H7 (cell line): Measurements from ENCODE around the gene PRRC2B. TPM values are rescaled to one million over a fixed set of nuclear protein-coding genes. Genes with fewer than 3 reads are reported as not detected.
A peak's percentile ranks its signal among the peaks of the same experiment; 100 is the strongest.

Experiments used
- DNase-seq: peaks from one replicate; pipeline ENCODE4 v3.0.0; 2012
- H3K27me3 ChIP-seq: 2 replicates; pipeline ENCODE4 v1.6.0; 2011; ENCODE audit warnings: mild to moderate bottlenecking, low read length; ENCODE audit not compliant: control insufficient read depth, insufficient read depth
- H3K36me3 ChIP-seq: replicated peaks from 2 replicates; pipeline ENCODE4 v1.5.1; 2011; ENCODE audit warnings: low read length; ENCODE audit not compliant: control insufficient read depth, insufficient read depth
- H3K4me3 ChIP-seq: 2 replicates; pipeline ENCODE4 v1.5.1; 2011; ENCODE audit warnings: low read depth, mild to moderate bottlenecking, control low read depth, low read length, moderate library complexity; ENCODE audit not compliant: insufficient read depth
- total RNA-seq: library from RNA; depleted of rRNA; stranded (reverse); fragments of >200 nt; shearing (Covaris generic); gene quantifications from 2 replicates; pipeline ENCODE4 v1.2.3, GENCODE V29; 2014

PRRC2B gene
- total RNA-seq, 1 experiment from 2014 or later, result 77.4 TPM

GRCh38 chr9:131518553-131518952, 124.7 kb downstream of the PRRC2B start:
- Histone ChIP-seq H3K27me3 (no peaks in the 10 kb centered on the region), H3K36me3 (peaks cover 44% of the 10 kb centered on the region), H3K4me3 (no peak overlapping the region)
- peak; percentile 47 for DNase-seq

- peaks cover 42% of the 10 kb centered on the region for H3K36me3 ChIP-seq
- DNase-seq, result peak; percentile 42
- no peaks in the 10 kb centered on the region for H3K27me3 ChIP-seq
- no peak overlapping the region for H3K4me3 ChIP-seq
Observed at GRCh38 chr9:131520503-131520902, 126.6 kb downstream of the PRRC2B start.

GRCh38 chr9:131521203-131521602, 127.3 kb downstream of the PRRC2B start:
- DNase-seq, result peak; percentile 27
- H3K36me3 ChIP-seq, result peaks cover 39% of the 10 kb centered on the region
- no peak overlapping the region for H3K4me3 ChIP-seq
- H3K27me3 ChIP-seq, result no peaks in the 10 kb centered on the region

GRCh38 chr9:131521822-131522221, 127.9 kb downstream of the PRRC2B start:
- peak; percentile 44 for DNase-seq
- H3K36me3 ChIP-seq, result peaks cover 36% of the 10 kb centered on the region
- H3K27me3 ChIP-seq, result no peaks in the 10 kb centered on the region
- no peak overlapping the region for H3K4me3 ChIP-seq

GRCh38 chr9:131522257-131523085, 128.6 kb downstream of the PRRC2B start:
- DNase-seq, result peak; percentile 56
- H3K36me3 ChIP-seq, result peaks cover 35% of the 10 kb centered on the region
- no peak overlapping the region for H3K4me3 ChIP-seq
- no peaks in the 10 kb centered on the region for H3K27me3 ChIP-seq

- H3K4me3 ChIP-seq, result no peak overlapping the region
- no peaks in the 10 kb centered on the region for H3K27me3 ChIP-seq
- no peak for DNase-seq
- peaks cover 35% of the 10 kb centered on the region for H3K36me3 ChIP-seq
Observed at GRCh38 chr9:131523086-131523388, 129.2 kb downstream of the PRRC2B start.

- Histone ChIP-seq H3K36me3 (peaks cover 35% of the 10 kb centered on the region), H3K27me3 (no peaks in the 10 kb centered on the region)
Observed at GRCh38 chr9:131523451-131524435, 129.9 kb downstream of the PRRC2B start.

GRCh38 chr9:131524665-131525315, 130.9 kb downstream of the PRRC2B start:
- Histone ChIP-seq H3K27me3 (no peaks in the 10 kb centered on the region), H3K36me3 (peaks cover 32% of the 10 kb centered on the region), H3K4me3 (no peak overlapping the region)
- peak; percentile 61 for DNase-seq

More at GRCh38 chr9:131523451-131524435, 129.9 kb downstream of the PRRC2B start:
- no peak overlapping the region for H3K4me3 ChIP-seq
- DNase-seq, result peak; percentile 63

GRCh38 chr9:131525643-131526565, 132.0 kb downstream of the PRRC2B start:
- Histone ChIP-seq H3K27me3 (no peaks in the 10 kb centered on the region), H3K36me3 (peaks cover 27% of the 10 kb centered on the region)
- DNase-seq, result peak; percentile 37

GRCh38 chr9:131528186-131528585, 134.3 kb downstream of the PRRC2B start:
- Histone ChIP-seq H3K27me3 (no peaks in the 10 kb centered on the region), H3K36me3 (peaks cover 23% of the 10 kb centered on the region), H3K4me3 (no peak overlapping the region)
- no peak for DNase-seq

More at GRCh38 chr9:131525643-131526565, 132.0 kb downstream of the PRRC2B start:
- no peak overlapping the region for H3K4me3 ChIP-seq

- peaks cover 23% of the 10 kb centered on the region for H3K36me3 ChIP-seq
- no peak for DNase-seq
- no peak overlapping the region for H3K4me3 ChIP-seq
- no peaks in the 10 kb centered on the region for H3K27me3 ChIP-seq
Observed at GRCh38 chr9:131528886-131529505, 135.1 kb downstream of the PRRC2B start.

GRCh38 chr9:131529597-131530545, 136.0 kb downstream of the PRRC2B start:
- H3K27me3 ChIP-seq, result no peaks in the 10 kb centered on the region
- H3K36me3 ChIP-seq, result peaks cover 19% of the 10 kb centered on the region
- DNase-seq, result peak; percentile 62
- peak overlapping the region; percentile 85 for H3K4me3 ChIP-seq
